Lower leg skin (tissue), 3 donors: ENCODE measurements around the gene SYT1.

Experiments used
- CTCF ChIP-seq, 3 donors: fragments of 450-650 bp; IDR thresholded peaks; one replicate each; pipeline ENCODE4 v1.5.1; 2016; ENCODE audit warnings: antibody characterized with exemption in 3 of 3, mild to moderate bottlenecking in 3 of 3, moderate library complexity in 2 of 3
- POLR2A ChIP-seq, 2 donors: fragments of 450-650 bp; IDR thresholded peaks; one replicate each; pipeline ENCODE4 v1.6.1; 2016 to 2017; ENCODE audit warnings: antibody characterized with exemption in 2 of 2, mild to moderate bottlenecking in 1 of 2, moderate library complexity in 1 of 2

DNA sequence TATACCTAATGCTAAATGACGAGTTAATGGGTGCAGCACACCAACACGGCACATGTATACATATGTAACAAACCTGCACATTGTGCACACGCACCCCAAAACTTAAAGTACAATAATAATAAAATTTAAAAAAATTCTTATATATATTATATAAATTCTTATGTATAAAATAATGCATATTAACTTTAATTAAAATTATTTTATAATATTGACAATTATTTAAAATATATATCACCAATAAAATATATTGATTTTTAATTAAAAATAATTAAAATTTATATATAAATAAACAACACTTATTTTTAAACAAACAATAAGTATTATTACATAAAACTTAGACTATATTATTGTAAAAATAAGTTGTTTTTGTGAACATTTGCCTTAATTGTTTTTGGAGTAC lies 188.8 kb downstream of the SYT1 start:
- TF ChIP-seq CTCF (IDR thresholded peaks at IDR 0.05) (no peak), POLR2A (IDR thresholded peaks at IDR 0.05) (no peak)
